HL-60 (cell line): Measurements from ENCODE around the gene MMP28.

Experiments used
- CTCF ChIP-seq: IDR thresholded peaks from one replicate; pipeline ENCODE4 v1.5.1; 2011; ENCODE audit warnings: low read length, control low read depth, inconsistent platforms; ENCODE audit not compliant: insufficient read depth
- GABPA ChIP-seq: IDR thresholded peaks from 2 replicates; pipeline ENCODE4 v1.6.1; 2012; ENCODE audit warnings: low read depth

DNA sequence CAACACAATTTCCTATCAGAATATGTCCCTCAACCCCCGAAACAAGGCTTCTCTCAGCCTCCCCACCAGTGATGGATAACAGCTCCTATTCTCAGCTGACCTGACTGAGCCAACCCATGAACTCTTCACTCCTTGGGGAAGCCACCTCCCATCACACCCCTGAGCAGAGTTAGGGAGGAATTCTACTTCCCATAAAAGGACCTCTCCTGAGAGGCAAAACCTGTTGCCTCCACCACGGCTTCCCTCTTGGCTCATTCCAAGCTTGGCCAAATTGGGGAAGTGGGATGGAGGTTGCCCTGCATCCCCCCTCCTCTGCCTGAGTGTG, 69.7 kb downstream of the MMP28 start:
- TF ChIP-seq CTCF (no peak), GABPA (no peak)
